Naive B cell (primary cell): ENCODE results near the gene TMEM108. TPM values are rescaled to one million over a fixed set of nuclear protein-coding genes. Genes with fewer than 3 reads are reported as not detected.

ENCODE experiments used
- ATAC-seq, 2 donors: fragments of 150-1000 bp; cut with Tn5 transposase; 2 replicates each; pipeline ENCODE4 v1.10.0; 2021; ENCODE audit warnings: low read depth in 2 of 2, mild to moderate bottlenecking in 2 of 2, moderate library complexity in 2 of 2
- DNase-seq: peaks from one replicate; pipeline ENCODE4 v3.0.0; 2022
- H3K27ac Mint-ChIP-seq, 6 donors: one replicate each; pipeline ENCODE4 v1.8.0; 2020 to 2022; ENCODE audit warnings: mild to moderate bottlenecking in 6 of 6, mixed read lengths in 6 of 6, moderate library complexity in 5 of 6, inconsistent platforms in 2 of 6
- H3K27me3 Mint-ChIP-seq, 3 donors: one replicate each; pipeline ENCODE4 v1.8.0; 2021 to 2022; ENCODE audit warnings: mixed read lengths in 3 of 3, mild to moderate bottlenecking in 1 of 3
- H3K36me3 Mint-ChIP-seq, 2 donors: one replicate each; pipeline ENCODE4 v1.8.0; 2020 to 2022; ENCODE audit warnings: mixed read lengths in 2 of 2, inconsistent platforms in 1 of 2, mild to moderate bottlenecking in 1 of 2
- H3K4me1 Mint-ChIP-seq, 3 donors: one replicate each; pipeline ENCODE4 v1.8.0; 2020 to 2022; ENCODE audit warnings: mixed read lengths in 3 of 3, inconsistent platforms in 1 of 3, mild to moderate bottlenecking in 1 of 3, moderate library complexity in 1 of 3
- H3K4me3 Mint-ChIP-seq, 8 donors: one replicate each; pipeline ENCODE4 v1.8.0; 2020 to 2022; ENCODE audit warnings: mild to moderate bottlenecking in 8 of 8, mixed read lengths in 8 of 8, moderate library complexity in 8 of 8, inconsistent platforms in 2 of 8
- H3K9me3 Mint-ChIP-seq, 7 donors: one replicate each; pipeline ENCODE4 v1.8.0; 2020 to 2022; ENCODE audit warnings: mixed read lengths in 7 of 7, mild to moderate bottlenecking in 5 of 7, inconsistent platforms in 2 of 7, moderate library complexity in 1 of 7
- polyA plus RNA-seq, 6 donors: library from polyadenylated mRNA; unstranded; fragments of 300-500 nt; fragmentation: Illumina TruSeq; gene quantifications; one replicate each; pipeline ENCODE4 v1.2.3, GENCODE V29; 2021; ENCODE audit warnings: low read depth in 6 of 6

Gene TMEM108
- polyA plus RNA-seq, 6 donors from 2014 or later: not detected

DNA sequence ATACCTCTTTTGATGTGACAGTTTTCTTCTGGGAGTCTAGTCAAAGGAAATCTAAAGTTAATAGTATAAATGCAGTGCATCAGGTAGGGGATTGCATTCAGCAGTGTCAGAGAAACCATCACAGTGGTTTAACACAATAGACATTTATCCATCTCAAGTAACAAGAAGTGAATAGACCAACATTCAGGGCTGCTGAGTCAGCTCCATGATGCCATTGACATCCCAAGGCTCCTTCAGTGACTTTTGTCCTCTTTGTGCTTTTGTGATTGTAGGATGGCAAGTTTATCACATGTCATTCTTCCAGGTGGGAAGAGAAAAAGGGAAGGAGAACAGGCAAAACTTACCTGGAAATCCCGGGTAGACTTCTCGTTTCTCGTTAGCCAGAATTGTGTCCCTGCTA is 158.3 kb downstream of the TMEM108 start:
- ATAC-seq (no peak), DNase-seq (no peak)
- H3K27me3 Mint-ChIP-seq: peaks cover 7 to 13% (median 8%) of the 10 kb centered on the region in 3 donors
- H3K9me3 Mint-ChIP-seq: peaks cover 0 to 8% (median 3%) of the 10 kb centered on the region in 7 donors
- H3K36me3 Mint-ChIP-seq: no peaks in the 10 kb centered on the region
- no peaks in the 10 kb centered on the region for H3K4me1 Mint-ChIP-seq
- H3K4me3 Mint-ChIP-seq: no peak overlapping the region
- H3K27ac Mint-ChIP-seq: no peak overlapping the region

DNA sequence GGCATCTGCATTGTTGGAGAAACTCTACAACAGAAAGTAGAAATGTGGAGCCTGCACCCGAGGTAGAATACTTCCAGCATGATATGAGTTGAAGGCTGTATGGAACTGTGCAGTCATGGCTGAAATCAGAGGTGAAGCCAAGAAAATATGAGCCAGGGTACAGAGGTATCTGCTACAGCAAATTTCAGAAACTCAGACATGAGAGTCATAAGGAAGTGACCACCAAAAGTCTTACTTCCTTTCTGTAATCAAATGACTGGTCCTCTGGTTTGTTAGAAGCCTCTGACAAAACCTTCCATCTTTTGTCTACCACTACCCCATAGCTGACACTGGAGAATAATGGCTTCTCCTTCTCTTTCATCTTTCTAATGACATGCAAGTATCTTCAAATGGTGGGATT is 159.4 kb downstream of the TMEM108 start:
- H3K4me3 Mint-ChIP-seq: no peak overlapping the region
- DNase-seq (no peak), ATAC-seq (no peak)
- H3K4me1 Mint-ChIP-seq: no peaks in the 10 kb centered on the region
- H3K27me3 Mint-ChIP-seq: peaks cover under 1 to 2% (median 1%) of the 10 kb centered on the region in 3 donors
- peaks cover 0 to 15% (median 11%) of the 10 kb centered on the region in 7 donors for H3K9me3 Mint-ChIP-seq
- no peaks in the 10 kb centered on the region for H3K36me3 Mint-ChIP-seq
- H3K27ac Mint-ChIP-seq: no peak overlapping the region

DNA sequence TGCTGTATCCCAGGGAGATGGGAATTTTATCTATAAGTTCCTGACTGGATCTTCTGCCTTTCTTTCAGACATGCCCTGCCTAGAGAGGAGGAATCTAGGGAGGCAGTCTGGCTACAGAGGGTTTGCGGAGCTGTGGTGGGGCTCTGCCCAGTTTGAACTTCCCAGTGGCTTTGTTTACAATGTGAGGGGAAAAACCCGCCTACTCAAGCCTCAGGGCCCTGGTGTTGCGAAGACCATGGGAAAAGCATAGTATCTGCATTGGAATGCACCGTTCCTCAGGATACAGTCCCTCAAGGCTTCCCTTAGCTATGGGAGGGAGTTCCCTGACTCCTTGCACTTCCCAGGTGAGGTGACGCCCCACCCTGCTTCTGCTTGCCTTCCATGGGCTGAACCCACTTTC is 168.7 kb downstream of the TMEM108 start:
- no peaks in the 10 kb centered on the region for H3K36me3 Mint-ChIP-seq
- peaks cover 8 to 37% (median 19%) of the 10 kb centered on the region in 3 donors for H3K27me3 Mint-ChIP-seq
- H3K27ac Mint-ChIP-seq: no peak overlapping the region
- H3K4me3 Mint-ChIP-seq: no peak overlapping the region
- DNase-seq: no peak
- ATAC-seq: no peak
- H3K4me1 Mint-ChIP-seq: peaks cover 12 to 17% (median 15%) of the 10 kb centered on the region in 3 donors
- H3K9me3 Mint-ChIP-seq: peaks cover 0 to 18% (median 14%) of the 10 kb centered on the region in 7 donors

DNA sequence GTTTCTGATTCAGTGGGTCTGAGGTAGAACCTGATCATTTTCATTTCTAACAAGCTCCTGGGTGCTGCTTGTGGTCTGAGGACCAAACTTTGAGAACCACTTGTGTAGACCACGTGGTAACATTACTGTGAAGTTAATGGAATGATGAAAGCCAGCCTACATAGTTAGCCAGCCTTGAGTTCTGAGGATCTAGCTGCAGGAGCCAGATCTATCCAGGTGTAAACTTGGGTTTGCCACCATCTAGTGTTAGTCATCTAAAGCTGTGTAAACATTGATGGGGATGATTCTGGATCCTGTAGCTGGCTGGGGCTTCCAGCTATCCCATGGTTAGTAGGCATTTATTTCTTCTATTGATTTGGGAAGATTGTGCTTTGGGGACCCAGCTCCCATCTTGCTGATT is 170.0 kb downstream of the TMEM108 start:
- Mint-ChIP-seq H3K27me3 (peaks cover 8 to 33% (median 19%) of the 10 kb centered on the region in 3 donors), H3K4me3 (no peak overlapping the region), H3K4me1 (peaks cover 14 to 27% (median 20%) of the 10 kb centered on the region in 3 donors), H3K27ac (no peak overlapping the region), H3K9me3 (peaks cover 0 to 12% (median 7%) of the 10 kb centered on the region in 7 donors), H3K36me3 (no peaks in the 10 kb centered on the region)
- ATAC-seq (no peak), DNase-seq (no peak)

DNA sequence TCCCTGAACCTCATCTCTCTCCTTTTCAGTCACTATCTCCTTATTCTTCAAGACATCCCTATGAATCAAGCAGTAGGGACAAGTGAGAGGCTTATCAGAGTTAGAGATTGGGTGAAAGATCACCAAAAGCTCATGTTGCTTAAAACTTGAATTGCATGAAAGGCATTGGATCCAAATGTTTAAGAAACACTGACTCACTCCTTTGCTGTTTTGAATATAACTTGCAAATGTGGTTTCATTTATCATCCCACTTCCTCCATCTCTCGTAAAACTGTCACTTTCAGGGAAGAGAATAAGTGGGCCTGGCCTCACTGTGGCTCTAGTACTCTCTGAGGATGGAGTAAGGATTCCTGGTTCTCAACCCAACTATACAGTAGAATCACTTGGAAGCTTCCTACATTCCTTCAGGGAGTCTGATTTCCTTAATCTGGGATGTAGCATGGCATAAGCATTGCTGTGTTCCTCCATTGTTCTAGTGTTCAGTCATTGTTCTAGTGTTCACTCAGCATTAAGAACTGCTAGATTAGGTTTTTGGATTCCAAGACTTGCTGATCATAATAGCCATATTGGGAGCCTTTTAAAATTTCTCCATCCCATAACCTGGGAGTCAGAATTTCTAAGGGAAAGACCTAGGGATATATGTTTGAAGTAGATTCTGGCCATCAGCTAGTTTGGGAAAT is 171.8 kb downstream of the TMEM108 start:
- no peak for ATAC-seq
- H3K36me3 Mint-ChIP-seq: no peaks in the 10 kb centered on the region
- peaks cover 0 to 6% (median 0%) of the 10 kb centered on the region in 7 donors for H3K9me3 Mint-ChIP-seq
- no peak overlapping the region for H3K27ac Mint-ChIP-seq
- peaks cover 2 to 16% (median 14%) of the 10 kb centered on the region in 3 donors for H3K27me3 Mint-ChIP-seq
- H3K4me3 Mint-ChIP-seq: no peak overlapping the region
- peaks cover 14 to 27% (median 20%) of the 10 kb centered on the region in 3 donors for H3K4me1 Mint-ChIP-seq
- no peak for DNase-seq

DNA sequence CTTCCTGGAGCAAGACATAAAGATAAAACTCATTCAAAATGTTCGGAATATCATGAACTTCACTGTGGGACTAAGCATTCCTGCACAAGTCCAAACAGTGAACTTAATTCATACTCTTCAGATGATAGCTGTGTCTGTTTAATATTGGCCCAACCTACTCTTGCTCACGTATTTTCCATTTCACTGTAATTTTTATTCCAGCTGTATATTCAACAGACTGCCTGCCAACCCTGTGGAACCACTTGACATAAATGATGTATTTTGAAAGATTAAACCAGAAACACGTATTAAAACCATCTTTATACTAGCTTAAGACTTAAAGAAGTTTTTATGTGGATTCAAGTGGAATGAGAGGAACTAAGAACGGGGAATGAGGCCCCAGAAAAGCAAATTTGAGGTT is 172.5 kb downstream of the TMEM108 start:
- no peak overlapping the region for H3K27ac Mint-ChIP-seq
- H3K4me3 Mint-ChIP-seq: no peak overlapping the region
- H3K27me3 Mint-ChIP-seq: peaks cover 0 to 11% (median 11%) of the 10 kb centered on the region in 3 donors

DNA sequence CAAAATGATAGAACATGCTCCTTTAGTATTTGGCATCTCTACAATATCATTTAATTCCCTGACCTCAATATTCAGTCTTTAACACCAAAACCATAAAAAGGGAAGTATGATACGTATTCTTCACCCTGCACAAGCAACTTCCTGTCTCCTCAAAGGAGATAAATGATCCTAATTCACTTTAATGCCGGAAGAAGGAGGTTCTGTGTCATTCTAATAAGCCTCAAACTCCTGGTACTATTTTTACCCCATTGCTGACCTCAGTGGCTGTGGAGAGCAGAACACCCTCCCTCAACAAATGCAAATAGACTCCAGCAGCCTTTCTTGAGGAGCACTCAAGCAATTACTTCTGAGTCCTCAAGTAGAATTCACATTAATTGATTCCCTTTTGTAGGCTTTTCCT is 173.3 kb downstream of the TMEM108 start:
- DNase-seq: peak; percentile 31

More for the DNA sequence above, 172.5 kb downstream of the TMEM108 start:
- ATAC-seq (no peak), DNase-seq (no peak)
- Mint-ChIP-seq H3K36me3 (no peaks in the 10 kb centered on the region), H3K4me1 (peaks cover 14 to 27% (median 20%) of the 10 kb centered on the region in 3 donors), H3K9me3 (peaks cover 0 to 3% (median 0%) of the 10 kb centered on the region in 7 donors)

DNA sequence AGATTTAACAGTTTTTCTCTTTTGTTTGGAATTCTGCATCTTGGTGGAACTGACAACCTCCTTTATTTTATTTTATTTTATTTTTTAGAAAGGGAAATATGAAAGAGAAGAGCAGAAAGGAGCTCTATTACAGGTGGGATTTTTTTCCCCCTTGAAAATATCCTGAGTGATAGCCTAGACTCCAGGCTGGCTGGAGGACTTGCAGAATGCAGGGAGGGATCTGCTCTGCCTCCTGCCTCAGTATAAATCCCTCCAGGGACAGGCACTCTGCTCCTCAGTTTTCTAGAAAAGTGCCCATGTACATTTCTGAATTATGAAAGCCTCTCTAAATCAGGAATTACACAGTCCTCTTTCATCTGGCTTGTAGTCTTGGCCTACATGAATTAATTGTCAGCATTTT is 173.7 kb downstream of the TMEM108 start:
- DNase-seq (no peak), ATAC-seq (no peak)
- Mint-ChIP-seq H3K4me1 (peaks cover 14 to 27% (median 20%) of the 10 kb centered on the region in 3 donors), H3K27ac (peak overlapping the region in 1 of 6 donors; percentile 71), H3K27me3 (no peaks in the 10 kb centered on the region), H3K36me3 (no peaks in the 10 kb centered on the region), H3K9me3 (no peaks in the 10 kb centered on the region), H3K4me3 (peak overlapping the region in 1 of 8 donors; percentile 44)

More for the DNA sequence above, 173.3 kb downstream of the TMEM108 start:
- no peak overlapping the region for H3K4me3 Mint-ChIP-seq
- no peaks in the 10 kb centered on the region for H3K36me3 Mint-ChIP-seq
- peak; percentile 91 to 95 for ATAC-seq
- peak overlapping the region in 2 of 6 donors; percentile 29 to 39 for H3K27ac Mint-ChIP-seq
- no peaks in the 10 kb centered on the region for H3K9me3 Mint-ChIP-seq
- peaks cover 14 to 27% (median 20%) of the 10 kb centered on the region in 3 donors for H3K4me1 Mint-ChIP-seq
- H3K27me3 Mint-ChIP-seq: peaks cover 0 to 3% (median 3%) of the 10 kb centered on the region in 3 donors

DNA sequence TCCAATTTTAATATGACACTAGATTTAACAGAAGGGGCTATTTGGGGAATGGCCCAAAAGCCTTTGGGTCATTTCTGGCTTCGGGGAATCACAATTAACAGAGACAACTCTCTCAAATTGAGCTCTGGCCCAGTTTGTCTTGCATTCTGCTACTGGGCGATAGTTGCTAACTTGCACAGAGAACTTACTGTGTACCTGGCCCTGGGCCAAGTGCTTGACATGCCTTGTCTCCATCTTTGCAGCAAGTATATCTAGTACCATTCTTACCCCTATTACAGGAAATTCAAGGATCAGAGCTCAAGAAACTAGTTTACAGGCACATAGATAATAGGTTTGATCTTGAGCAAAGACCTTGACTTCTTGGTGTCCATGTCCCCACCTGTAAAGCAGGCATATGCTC is 175.7 kb downstream of the TMEM108 start:
- peaks cover 0 to 12% (median 6%) of the 10 kb centered on the region in 7 donors for H3K9me3 Mint-ChIP-seq
- peaks cover 14 to 27% (median 20%) of the 10 kb centered on the region in 3 donors for H3K4me1 Mint-ChIP-seq
- no peak overlapping the region for H3K27ac Mint-ChIP-seq
- H3K4me3 Mint-ChIP-seq: no peak overlapping the region
- DNase-seq: no peak
- H3K36me3 Mint-ChIP-seq: peaks cover 0 to 9% of the 10 kb centered on the region in 2 donors
- ATAC-seq: no peak
- no peaks in the 10 kb centered on the region for H3K27me3 Mint-ChIP-seq

DNA sequence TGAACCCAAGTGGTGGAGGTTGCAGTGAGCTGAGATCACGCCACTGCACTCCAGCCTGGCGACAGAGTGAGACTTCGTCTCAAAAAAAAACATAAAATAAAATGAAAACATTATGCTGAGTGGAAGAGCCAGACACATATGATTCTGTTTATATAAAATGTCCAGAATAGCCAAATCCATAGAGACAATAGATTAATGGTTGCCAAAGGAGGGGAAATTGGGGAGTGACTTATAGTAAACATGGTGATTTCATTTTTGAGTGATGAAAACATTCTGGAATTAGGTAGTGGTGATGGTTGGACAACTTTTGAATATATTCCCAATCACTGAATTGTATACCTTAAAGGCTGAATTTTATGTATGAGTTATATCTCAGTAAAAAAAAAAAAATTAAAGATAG is 189.6 kb downstream of the TMEM108 start:
- DNase-seq (no peak), ATAC-seq (no peak)
- H3K9me3 Mint-ChIP-seq: peaks cover 5 to 24% (median 13%) of the 10 kb centered on the region in 7 donors
- no peak overlapping the region for H3K4me3 Mint-ChIP-seq
- H3K36me3 Mint-ChIP-seq: peaks cover 0 to 11% of the 10 kb centered on the region in 2 donors
- peaks cover 0 to 7% (median 0%) of the 10 kb centered on the region in 3 donors for H3K27me3 Mint-ChIP-seq
- H3K27ac Mint-ChIP-seq: no peak overlapping the region
- no peaks in the 10 kb centered on the region for H3K4me1 Mint-ChIP-seq

DNA sequence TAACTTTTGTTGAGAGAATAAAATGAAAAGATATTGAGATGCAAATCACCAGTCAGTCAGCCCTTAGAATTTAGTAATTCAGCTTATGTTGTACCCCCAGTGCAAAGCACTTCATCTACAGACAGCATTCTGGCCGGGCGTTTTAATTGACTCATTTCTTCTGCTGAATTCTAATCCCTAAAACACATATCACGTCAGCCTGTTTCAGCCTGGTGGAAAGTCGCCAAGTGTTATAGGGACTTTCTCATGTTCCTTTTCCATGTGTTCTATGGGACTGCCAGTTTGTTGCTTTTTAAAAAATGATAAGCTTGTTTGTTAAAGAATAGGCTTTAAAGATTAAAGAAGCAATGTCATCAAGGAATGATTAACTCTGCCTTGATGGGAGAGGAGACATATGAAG is 192.0 kb downstream of the TMEM108 start:
- H3K4me3 Mint-ChIP-seq: no peak overlapping the region
- peaks cover 0 to 7% (median 0%) of the 10 kb centered on the region in 3 donors for H3K27me3 Mint-ChIP-seq
- H3K9me3 Mint-ChIP-seq: peaks cover 0 to 12% (median 4%) of the 10 kb centered on the region in 7 donors
- ATAC-seq: no peak
- peaks cover 0 to 7% of the 10 kb centered on the region in 2 donors for H3K36me3 Mint-ChIP-seq
- H3K27ac Mint-ChIP-seq: no peak overlapping the region
- H3K4me1 Mint-ChIP-seq: no peaks in the 10 kb centered on the region
- no peak for DNase-seq

DNA sequence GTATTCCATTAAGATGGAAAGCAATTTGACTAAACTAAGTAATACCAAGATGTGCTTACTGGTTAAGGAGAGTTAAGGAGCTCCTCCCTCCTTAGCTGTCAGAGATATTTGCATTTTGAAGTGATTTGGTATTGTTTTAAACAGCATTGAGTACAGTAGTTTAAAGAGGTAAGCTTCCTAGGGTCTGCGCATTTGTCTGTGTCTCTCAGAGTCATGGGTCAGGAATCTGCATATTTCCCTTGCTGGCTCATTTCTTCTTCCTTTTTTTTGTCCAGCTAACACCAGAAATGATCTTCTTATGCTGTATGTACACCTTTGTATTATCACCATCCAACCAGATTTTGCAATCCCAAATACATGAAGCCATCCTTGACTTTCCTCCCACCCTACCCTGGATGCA is 198.7 kb downstream of the TMEM108 start:
- Mint-ChIP-seq H3K36me3 (no peaks in the 10 kb centered on the region), H3K27me3 (peaks cover 0 to 7% (median 1%) of the 10 kb centered on the region in 3 donors), H3K9me3 (peaks cover 0 to 4% (median 0%) of the 10 kb centered on the region in 7 donors), H3K27ac (no peak overlapping the region), H3K4me3 (no peak overlapping the region), H3K4me1 (no peaks in the 10 kb centered on the region)
- ATAC-seq (no peak), DNase-seq (no peak)

DNA sequence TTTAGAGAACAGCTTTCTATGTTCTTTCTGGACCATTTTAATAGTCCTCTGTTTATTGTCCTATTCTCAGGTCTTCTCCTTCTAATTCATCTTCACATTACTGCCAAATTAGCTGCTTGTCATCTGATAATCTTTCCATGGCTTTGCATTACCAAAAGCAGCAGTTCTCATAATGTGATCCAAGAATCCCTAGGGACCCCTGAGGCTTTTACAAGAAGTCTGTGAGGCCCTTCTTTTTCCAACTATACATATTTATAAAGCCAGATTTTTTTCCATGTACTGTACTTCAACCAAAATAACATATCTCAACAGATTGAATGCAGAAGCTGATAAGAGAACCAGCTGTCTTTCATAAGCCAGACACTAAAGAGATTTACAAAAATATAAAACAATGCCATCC is 199.2 kb downstream of the TMEM108 start:
- ATAC-seq: no peak
- DNase-seq: no peak
- H3K27ac Mint-ChIP-seq: no peak overlapping the region
- H3K4me1 Mint-ChIP-seq: no peaks in the 10 kb centered on the region
- peaks cover 0 to 7% (median 6%) of the 10 kb centered on the region in 3 donors for H3K27me3 Mint-ChIP-seq
- H3K9me3 Mint-ChIP-seq: peaks cover 0 to 9% (median 0%) of the 10 kb centered on the region in 7 donors
- no peaks in the 10 kb centered on the region for H3K36me3 Mint-ChIP-seq
- no peak overlapping the region for H3K4me3 Mint-ChIP-seq

DNA sequence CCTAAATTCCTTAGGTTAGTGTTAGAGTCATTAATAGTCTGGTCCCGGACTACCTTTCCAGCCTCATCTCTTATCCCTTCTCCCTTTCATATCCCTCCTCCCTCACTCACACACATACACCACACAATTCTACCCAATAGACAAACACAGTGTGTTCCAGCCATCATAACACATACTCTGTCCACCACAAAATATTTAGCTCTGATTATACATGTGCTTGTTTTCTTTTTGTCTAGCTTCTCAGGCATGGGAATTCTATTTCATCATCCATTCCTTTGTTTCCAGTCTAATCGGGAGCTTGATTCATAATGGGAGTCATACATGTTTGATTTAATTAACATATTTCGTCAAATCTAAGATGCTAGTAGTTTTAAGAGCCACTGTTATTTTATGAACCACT is 199.8 kb downstream of the TMEM108 start:
- Mint-ChIP-seq H3K4me1 (no peaks in the 10 kb centered on the region), H3K4me3 (no peak overlapping the region), H3K27me3 (peaks cover 0 to 12% (median 7%) of the 10 kb centered on the region in 3 donors), H3K36me3 (no peaks in the 10 kb centered on the region), H3K9me3 (peaks cover 0 to 9% (median 0%) of the 10 kb centered on the region in 7 donors), H3K27ac (no peak overlapping the region)
- DNase-seq: no peak
- no peak for ATAC-seq
